GM06990 (cell line): ENCODE data around the gene ANAPC2.

Source experiments
- DNase-seq: peaks from one replicate; pipeline ENCODE4 v3.0.0-alpha.2; 2011; ENCODE audit not compliant: insufficient read length; ENCODE audit errors: extremely low read depth
- H3K27me3 ChIP-seq: replicated peaks from 2 replicates; pipeline ENCODE4 v1.6.0; 2011; ENCODE audit warnings: low read length; ENCODE audit not compliant: control insufficient read depth, insufficient read depth
- H3K36me3 ChIP-seq: 2 replicates; pipeline ENCODE4 v1.5.1; 2011; ENCODE audit warnings: low read length; ENCODE audit not compliant: control insufficient read depth, insufficient read depth
- H3K4me3 ChIP-seq: replicated peaks from 2 replicates; pipeline ENCODE4 v1.5.1; 2011; ENCODE audit warnings: low read depth, mild to moderate bottlenecking, control low read depth, low read length
- CTCF ChIP-seq: IDR thresholded peaks from 2 replicates; pipeline ENCODE4 v1.5.1; 2011; ENCODE audit warnings: low read length, control low read depth, mild to moderate bottlenecking, inconsistent platforms; ENCODE audit not compliant: insufficient read depth, poor library complexity, severe bottlenecking

Gene ANAPC2

GRCh38 chr9:137176302-137177182 lies 11.8 kb downstream of the ANAPC2 start:
- Histone ChIP-seq H3K4me3 (no peak overlapping the region), H3K36me3 (peaks cover 15% of the 10 kb centered on the region), H3K27me3 (no peaks in the 10 kb centered on the region; the same call in 1 of the 2 replicates)
- peak; percentile 48 for TF ChIP-seq CTCF
- no peak for DNase-seq

DNA sequence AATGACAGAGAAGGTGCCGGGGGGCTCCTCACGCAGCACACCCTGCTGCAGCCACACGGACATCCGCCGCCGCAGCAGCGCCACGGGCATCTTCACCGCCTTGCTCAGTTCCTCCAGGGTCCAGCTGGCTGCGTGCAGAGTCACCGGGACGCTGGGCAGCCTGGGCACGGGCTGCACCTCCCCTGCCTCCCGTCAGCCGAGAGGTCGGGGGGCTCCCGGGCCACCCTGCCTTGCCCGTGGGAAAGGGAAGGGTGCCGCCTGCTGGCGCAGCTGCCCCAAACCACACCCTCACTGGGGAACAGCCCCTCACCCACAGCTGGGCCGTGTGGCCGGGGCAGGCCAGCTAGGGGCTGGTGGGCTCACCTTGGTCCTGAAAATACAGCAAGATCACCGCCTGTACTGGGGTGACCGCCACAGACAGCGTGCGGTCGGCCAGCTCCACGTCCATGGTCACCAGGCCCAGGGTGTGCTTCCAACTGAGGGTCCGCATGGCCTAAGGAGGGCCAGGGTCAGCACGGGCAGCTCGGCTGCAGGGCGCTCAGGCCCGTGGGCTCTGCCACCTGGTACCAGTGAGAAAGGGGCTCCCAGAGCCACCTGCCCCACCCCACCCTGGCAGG lies 12.9 kb downstream of the ANAPC2 start:
- Histone ChIP-seq H3K4me3 (no peak overlapping the region), H3K27me3 (no peaks in the 10 kb centered on the region; the same call in 1 of the 2 replicates), H3K36me3 (peaks cover 9% of the 10 kb centered on the region)
- DNase-seq = no peak
- peak; percentile 42 for TF ChIP-seq CTCF

DNA sequence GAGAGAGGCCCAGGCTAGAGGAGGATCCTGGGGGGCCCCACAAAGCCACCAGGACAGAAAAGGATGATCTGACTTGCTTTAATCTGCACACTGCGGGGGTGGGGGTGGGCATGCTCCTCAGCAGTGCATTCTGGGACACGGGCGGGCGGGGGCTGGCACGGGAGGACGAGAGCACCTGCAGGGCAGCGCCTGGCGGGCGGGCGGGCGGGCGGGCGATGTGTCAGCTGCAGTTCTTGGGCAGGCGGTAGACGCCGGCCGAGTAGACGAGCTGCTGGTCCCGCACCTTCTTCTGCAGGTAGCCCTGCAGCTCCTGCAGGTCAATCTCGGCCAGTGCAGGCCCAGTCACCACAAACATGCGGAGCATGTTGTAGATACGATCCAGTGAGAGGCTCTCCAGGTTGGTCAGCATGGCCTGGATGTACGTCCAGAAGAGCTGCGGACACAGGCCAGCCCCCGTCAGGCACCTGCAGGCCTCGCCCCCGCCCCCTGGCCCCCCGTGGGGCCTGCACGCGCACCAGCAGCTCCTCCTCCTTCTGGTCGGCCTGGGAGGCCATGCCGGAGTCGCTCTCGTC lies 13.6 kb downstream of the ANAPC2 start:
- DNase-seq = no peak
- no peaks in the 10 kb centered on the region; the same call in 1 of the 2 replicates for H3K27me3 ChIP-seq
- no peak overlapping the region for H3K4me3 ChIP-seq
- peaks cover 5% of the 10 kb centered on the region for H3K36me3 ChIP-seq
- TF ChIP-seq CTCF = no peak

DNA sequence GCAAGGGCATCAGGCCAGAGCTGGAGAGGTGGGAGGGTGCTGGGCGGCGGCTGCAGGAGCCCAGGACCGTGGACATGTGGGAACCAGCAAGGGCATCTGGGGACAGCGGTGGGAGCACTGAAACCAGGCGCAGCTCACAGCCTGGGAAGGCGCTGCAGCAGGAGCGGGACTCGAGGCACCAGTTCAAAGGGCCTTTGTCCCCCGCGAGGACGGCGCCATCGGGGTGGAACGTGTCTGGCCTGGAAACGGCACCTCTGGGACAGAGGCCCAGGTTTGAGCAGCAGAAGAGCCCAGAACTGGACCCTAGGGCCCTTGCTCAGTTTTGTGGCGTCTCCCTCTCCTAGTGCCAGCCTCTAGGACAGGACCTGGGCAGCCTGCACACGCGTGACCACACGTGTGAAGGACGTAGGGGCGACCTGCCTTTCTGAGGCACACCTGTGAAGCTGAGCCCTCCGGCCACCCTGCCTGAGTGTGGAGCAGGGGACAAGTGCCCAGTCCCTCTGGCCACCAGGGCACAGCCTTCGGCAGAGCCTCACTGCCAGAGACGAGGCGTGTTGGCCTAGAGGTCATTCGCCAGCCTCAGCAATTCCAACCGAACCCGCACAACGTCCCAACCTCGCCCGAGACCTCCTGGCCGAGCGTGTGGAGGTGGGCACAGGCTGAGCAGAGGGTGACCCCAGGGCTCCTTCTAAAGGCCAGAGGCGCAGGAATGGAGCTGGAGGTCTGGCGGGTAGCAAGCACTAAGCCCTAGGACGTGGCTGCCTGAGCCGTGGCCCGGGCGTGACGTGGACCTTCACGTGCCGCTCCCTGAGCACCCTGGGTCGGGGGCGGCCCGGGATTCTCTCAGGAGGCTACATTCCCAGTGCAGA lies 14.3 kb downstream of the ANAPC2 start:
- no peak for DNase-seq
- no peak overlapping the region for H3K4me3 ChIP-seq
- no peak for TF ChIP-seq CTCF
- no peaks in the 10 kb centered on the region; the same call in 1 of the 2 replicates for H3K27me3 ChIP-seq
- peaks cover 2% of the 10 kb centered on the region for H3K36me3 ChIP-seq
